Measurements from ENCODE around the gene GALNT9.

DNA sequence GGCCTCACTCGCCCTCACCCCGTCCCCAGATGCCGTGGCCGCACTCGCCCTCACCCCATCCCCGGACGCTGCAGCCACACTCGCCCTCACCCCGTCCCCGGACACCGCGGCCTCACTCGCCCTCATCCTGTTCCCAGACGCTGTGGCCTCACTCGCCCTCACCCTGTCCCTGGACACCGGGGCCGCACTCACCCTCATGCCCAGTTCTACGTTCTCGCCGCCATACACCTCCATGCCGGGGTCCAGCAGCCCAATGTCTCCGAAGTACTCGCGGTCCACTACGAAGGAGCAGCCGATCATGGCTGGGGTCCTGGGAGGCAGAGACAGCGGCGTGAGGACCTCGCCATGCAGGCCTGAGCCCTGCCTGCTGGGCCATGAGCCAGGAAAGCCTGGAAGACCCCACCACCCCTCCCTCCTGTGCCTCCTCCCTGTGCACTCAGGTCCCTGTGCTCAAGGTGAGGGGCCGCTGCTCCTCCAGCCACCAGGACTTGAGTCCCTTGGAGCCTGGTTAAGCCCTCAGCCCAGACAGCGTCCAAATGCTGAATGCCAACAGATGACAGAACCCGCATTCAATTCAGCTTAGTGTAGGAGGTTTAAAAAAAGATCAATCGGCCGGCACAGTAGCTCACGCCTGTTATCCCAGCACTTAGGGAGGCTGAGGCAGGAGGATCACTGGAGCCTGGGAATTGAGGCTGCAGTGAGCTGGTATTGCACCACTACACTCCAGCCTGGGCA is 81.5 kb downstream of the GALNT9 start:
- TF ChIP-seq, protein P1, sequence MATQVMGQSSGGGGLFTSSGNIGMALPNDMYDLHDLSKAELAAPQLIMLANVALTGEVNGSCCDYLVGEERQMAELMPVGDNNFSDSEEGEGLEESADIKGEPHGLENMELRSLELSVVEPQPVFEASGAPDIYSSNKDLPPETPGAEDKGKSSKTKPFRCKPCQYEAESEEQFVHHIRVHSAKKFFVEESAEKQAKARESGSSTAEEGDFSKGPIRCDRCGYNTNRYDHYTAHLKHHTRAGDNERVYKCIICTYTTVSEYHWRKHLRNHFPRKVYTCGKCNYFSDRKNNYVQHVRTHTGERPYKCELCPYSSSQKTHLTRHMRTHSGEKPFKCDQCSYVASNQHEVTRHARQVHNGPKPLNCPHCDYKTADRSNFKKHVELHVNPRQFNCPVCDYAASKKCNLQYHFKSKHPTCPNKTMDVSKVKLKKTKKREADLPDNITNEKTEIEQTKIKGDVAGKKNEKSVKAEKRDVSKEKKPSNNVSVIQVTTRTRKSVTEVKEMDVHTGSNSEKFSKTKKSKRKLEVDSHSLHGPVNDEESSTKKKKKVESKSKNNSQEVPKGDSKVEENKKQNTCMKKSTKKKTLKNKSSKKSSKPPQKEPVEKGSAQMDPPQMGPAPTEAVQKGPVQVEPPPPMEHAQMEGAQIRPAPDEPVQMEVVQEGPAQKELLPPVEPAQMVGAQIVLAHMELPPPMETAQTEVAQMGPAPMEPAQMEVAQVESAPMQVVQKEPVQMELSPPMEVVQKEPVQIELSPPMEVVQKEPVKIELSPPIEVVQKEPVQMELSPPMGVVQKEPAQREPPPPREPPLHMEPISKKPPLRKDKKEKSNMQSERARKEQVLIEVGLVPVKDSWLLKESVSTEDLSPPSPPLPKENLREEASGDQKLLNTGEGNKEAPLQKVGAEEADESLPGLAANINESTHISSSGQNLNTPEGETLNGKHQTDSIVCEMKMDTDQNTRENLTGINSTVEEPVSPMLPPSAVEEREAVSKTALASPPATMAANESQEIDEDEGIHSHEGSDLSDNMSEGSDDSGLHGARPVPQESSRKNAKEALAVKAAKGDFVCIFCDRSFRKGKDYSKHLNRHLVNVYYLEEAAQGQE (IDR thresholded peaks at IDR 0.05; ENCODE audit: low read depth) = no peak
- TF ChIP-seq POLR2A (IDR thresholded peaks at IDR 0.05; ENCODE audit: borderline replicate concordance, extremely low read depth, insufficient read depth, insufficient read length) (no peak), RAD21 (IDR thresholded peaks at IDR 0.05; ENCODE audit: low read depth) (no peak), ZNF274 (IDR thresholded peaks at IDR 0.05; ENCODE audit: low read depth, low read length) (no peak), SRF (IDR thresholded peaks at IDR 0.05; ENCODE audit: low read depth) (no peak)
- TF ChIP-seq, protein P2, sequence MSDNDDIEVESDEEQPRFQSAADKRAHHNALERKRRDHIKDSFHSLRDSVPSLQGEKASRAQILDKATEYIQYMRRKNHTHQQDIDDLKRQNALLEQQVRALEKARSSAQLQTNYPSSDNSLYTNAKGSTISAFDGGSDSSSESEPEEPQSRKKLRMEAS (IDR thresholded peaks at IDR 0.05) = no peak
- TF ChIP-seq, protein P3, sequence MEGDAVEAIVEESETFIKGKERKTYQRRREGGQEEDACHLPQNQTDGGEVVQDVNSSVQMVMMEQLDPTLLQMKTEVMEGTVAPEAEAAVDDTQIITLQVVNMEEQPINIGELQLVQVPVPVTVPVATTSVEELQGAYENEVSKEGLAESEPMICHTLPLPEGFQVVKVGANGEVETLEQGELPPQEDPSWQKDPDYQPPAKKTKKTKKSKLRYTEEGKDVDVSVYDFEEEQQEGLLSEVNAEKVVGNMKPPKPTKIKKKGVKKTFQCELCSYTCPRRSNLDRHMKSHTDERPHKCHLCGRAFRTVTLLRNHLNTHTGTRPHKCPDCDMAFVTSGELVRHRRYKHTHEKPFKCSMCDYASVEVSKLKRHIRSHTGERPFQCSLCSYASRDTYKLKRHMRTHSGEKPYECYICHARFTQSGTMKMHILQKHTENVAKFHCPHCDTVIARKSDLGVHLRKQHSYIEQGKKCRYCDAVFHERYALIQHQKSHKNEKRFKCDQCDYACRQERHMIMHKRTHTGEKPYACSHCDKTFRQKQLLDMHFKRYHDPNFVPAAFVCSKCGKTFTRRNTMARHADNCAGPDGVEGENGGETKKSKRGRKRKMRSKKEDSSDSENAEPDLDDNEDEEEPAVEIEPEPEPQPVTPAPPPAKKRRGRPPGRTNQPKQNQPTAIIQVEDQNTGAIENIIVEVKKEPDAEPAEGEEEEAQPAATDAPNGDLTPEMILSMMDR (IDR thresholded peaks at IDR 0.05 in 2 of 3, conservative IDR thresholded peaks at IDR 0.05 in 1 of 3; ENCODE audit: borderline replicate concordance in 1 of 3, insufficient read depth in 1 of 3, low read depth in 2 of 3, low read length in 2 of 3) = no peak

Measured in HCT116 (cell line).